ENCODE data around the gene RBM8A. TPM values are rescaled to one million over a fixed set of nuclear protein-coding genes. Genes with fewer than 3 reads are reported as not detected.

The RBM8A gene
- polyA plus RNA-seq, 1 donor from 2014 or later, result 183 TPM

DNA sequence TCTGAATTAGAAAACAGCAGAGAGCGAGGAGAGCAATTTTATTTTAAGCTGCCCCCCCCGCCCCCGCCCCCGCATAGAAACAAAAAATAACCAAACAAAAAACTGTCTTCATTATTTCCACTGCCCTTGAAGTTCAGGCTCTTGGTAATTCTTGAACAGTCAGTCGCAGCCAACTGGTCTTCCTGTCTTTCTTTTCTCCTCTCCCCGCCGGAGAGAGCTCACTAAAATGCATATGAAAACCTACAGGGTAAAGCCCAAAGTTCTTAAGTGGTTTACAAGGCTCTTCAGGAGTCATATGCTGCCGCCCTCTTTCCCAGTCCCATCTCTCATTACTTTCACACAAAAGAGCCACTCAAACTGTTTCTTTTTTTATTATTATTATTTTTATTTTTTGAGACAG, 40.5 kb downstream of the RBM8A start:
- Mint-ChIP-seq H3K27ac (no peak overlapping the region), H3K9me3 (no peaks in the 10 kb centered on the region), H3K4me3 (peak overlapping the region; percentile 21 to 88 (median 68)), H3K36me3 (no peaks in the 10 kb centered on the region), H3K4me1 (peaks cover 0 to 12% (median 10%) of the 10 kb centered on the region in 3 donors), H3K27me3 (peaks cover 7% of the 10 kb centered on the region)

DNA sequence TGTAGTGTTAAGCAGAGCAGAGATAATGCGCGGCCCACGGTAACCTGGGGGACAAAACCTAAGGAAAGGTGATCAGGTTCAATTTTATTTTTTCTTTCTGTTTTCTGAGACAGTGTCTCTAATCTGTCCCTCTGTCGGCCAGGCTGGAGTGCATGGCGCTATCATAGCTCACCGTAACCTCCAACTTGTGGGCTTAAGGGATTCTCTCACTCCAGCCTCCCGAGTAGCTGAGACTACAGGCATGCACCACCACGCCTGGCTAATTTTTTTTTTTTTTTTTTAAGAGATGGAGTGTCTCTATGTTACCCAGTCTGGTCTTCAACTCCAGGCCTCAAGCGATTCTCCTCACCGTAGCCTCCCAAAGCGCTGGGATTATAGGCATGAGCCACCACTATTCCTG, 40.9 kb downstream of the RBM8A start:
- Mint-ChIP-seq H3K27ac (no peak overlapping the region), H3K4me1 (peaks cover 0 to 12% (median 10%) of the 10 kb centered on the region in 3 donors), H3K27me3 (peaks cover 7% of the 10 kb centered on the region), H3K36me3 (no peaks in the 10 kb centered on the region), H3K4me3 (peak overlapping the region; percentile 74 to 93 (median 88)), H3K9me3 (no peaks in the 10 kb centered on the region)

DNA sequence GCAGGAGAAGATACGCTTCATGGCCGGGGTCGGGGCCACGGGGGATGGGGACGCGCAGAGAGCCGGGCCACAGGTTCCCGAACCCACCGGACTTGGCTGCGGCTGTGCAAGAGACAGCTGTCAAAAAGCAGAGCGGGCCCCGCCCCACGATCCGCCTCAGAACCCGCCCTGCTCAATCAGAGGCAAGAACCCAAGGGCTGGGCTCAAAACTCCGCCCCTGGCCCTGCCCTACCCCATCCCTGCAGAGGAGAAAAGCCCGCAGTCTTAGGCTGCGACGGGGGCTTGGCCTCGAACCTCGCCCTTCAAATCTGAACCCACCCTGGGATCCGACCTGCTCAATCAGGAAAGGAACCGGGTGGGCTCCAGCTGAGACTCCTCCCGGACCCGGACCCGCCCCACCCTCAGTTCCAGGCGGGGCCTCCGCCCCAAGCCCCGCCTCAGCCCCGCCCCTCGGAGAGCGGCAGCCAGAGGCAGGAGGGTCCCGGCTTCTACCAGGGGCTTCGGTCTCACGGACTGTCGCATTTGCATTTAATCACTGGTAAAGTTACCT, 41.5 kb downstream of the RBM8A start, which contains the start of gene ANKRD35:
TSS of gene ANKRD35 (minus strand) at position 129 of the 550 bp plus-strand sequence. CDS start at position 21, 108 bp downstream.
- Mint-ChIP-seq H3K36me3 (no peaks in the 10 kb centered on the region), H3K4me3 (peak within 1 kb of the TSS; percentile 74 to 93 (median 88)), H3K27ac (peak within 1 kb of the TSS in 1 of 3 donors; percentile 36), H3K4me1 (peaks cover 0 to 12% (median 10%) of the 10 kb centered on the region in 3 donors), H3K9me3 (no peaks in the 10 kb centered on the region), H3K27me3 (peaks cover 7% of the 10 kb centered on the region)

DNA sequence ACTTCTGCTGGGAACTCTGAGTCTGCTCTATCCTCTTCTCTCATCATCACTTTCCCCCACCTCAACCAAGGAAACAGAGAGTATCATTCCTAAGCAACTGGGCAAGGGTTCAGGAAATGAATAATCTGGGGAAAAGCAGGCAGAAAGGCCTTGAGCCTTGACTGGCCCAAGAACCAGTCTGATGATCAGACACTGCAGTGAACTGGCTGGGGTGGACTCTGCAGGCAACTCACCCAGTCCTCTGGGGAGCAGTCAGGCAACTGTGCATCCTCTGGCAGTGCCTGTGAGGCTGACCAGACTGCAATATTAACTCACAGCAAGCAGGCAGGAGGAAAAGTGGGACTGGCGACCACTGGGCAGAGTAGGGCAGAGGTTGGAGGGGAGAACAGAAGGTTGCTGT, 42.6 kb downstream of the RBM8A start:
- Mint-ChIP-seq H3K27me3 (peaks cover 7% of the 10 kb centered on the region), H3K36me3 (no peaks in the 10 kb centered on the region), H3K27ac (no peak overlapping the region), H3K4me1 (peaks cover 0 to 12% (median 10%) of the 10 kb centered on the region in 3 donors), H3K9me3 (no peaks in the 10 kb centered on the region), H3K4me3 (peak overlapping the region in 3 of 4 donors; percentile 54 to 74 (median 70))

DNA sequence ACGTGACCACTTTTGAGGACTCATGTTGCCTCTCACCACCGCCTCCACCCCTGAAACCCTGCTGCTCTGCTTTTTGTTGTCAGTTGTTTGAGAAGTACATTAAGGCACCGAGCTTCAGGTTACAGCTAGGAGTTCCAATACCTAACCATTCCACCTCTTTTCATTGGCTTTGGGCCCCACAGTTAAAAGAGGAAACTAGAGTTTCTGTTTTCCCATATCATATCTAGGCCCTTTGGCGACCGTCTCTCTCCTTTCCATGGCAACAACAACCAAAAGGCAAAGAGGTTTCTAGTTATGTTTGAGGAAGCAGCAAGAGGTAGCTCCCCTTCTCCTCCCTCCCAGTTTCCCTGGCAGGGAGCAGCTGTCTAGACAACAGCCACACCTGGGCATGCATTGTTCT, 47.5 kb downstream of the RBM8A start:
- H3K9me3 Mint-ChIP-seq, result no peaks in the 10 kb centered on the region
- peaks cover 0 to 2% (median 0%) of the 10 kb centered on the region in 3 donors for H3K4me1 Mint-ChIP-seq
- H3K27ac Mint-ChIP-seq, result no peak overlapping the region
- no peak overlapping the region for H3K4me3 Mint-ChIP-seq
- H3K36me3 Mint-ChIP-seq, result no peaks in the 10 kb centered on the region
- peaks cover 14% of the 10 kb centered on the region for H3K27me3 Mint-ChIP-seq

DNA sequence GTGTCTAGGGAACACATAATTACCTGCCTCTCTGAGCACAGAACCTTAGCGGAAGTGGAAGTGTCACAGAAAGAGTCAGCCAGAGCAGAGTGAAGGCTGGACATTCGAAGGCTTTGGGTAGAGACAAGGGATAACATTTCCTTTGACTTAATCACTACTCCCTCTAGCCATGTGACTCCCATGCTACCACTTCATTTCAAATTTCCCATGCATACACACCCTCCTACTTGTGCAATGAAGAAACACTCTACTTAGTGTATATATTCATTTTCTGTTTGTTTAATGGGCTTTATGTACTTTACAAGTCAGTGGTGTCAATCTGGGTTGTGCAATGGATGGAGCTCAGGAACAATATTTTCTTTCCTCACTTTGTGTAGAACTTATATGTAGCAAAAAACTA, 48.6 kb downstream of the RBM8A start:
- Mint-ChIP-seq H3K9me3 (no peaks in the 10 kb centered on the region), H3K27me3 (peaks cover 9% of the 10 kb centered on the region), H3K4me3 (no peak overlapping the region), H3K27ac (no peak overlapping the region), H3K36me3 (no peaks in the 10 kb centered on the region), H3K4me1 (peaks cover 0 to 2% (median 0%) of the 10 kb centered on the region in 3 donors)

DNA sequence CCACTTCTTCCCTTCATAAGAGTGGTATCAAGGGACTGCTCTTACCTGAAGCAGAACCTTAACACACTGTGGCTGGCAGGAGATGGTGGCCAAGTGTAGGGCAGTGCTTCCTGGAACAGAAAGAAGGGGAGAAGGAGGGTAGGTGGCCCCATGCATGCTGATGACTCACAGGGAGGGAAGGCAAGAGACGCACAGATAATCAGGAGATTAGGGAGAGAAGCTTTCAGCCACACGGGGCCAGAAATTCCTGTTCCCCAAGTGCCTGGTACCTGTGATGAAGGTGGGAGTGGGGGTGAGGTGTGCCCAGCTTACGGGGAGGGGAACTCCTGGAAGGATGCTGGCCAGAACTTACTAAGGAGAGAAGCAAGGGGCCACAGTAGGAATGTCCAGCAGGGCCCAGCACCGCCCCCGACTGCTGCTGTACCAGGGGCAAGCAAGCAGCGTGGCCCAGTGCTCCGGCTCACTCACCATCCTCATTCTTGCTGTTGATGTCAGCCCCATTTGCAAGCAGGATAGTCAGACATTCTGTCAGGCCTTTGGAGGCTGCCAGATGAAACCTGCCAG, 49.3 kb downstream of the RBM8A start:
- Mint-ChIP-seq H3K9me3 (no peaks in the 10 kb centered on the region), H3K27ac (no peak overlapping the region), H3K4me1 (peaks cover under 1 to 3% (median 2%) of the 10 kb centered on the region in 3 donors), H3K36me3 (no peaks in the 10 kb centered on the region), H3K4me3 (no peak overlapping the region), H3K27me3 (peaks cover 9% of the 10 kb centered on the region)

DNA sequence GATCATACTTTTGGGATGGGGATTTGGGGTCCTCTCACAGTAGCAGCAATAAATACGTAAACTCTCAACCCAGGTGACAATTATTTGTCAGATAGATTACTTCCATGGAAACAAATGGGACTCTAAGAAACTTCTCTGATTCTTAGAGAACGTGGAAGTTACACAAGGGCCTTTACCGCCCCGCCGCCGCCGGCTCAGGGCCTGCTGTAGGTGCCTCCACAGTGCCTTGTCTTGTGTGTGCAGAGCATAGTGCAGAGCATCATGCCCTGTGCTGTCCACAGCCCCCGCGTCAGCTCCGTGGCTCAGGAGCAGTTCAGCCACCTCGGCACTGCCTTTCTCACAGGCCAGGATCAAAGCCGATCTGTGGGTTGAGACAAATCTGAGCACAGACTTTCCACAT, 52.6 kb downstream of the RBM8A start:
- no peak overlapping the region for H3K4me3 Mint-ChIP-seq
- H3K27ac Mint-ChIP-seq, result no peak overlapping the region
- peaks cover 11% of the 10 kb centered on the region for H3K27me3 Mint-ChIP-seq
- H3K36me3 Mint-ChIP-seq, result no peaks in the 10 kb centered on the region
- H3K4me1 Mint-ChIP-seq, result peaks cover 5 to 16% (median 7%) of the 10 kb centered on the region in 3 donors
- no peaks in the 10 kb centered on the region for H3K9me3 Mint-ChIP-seq

DNA sequence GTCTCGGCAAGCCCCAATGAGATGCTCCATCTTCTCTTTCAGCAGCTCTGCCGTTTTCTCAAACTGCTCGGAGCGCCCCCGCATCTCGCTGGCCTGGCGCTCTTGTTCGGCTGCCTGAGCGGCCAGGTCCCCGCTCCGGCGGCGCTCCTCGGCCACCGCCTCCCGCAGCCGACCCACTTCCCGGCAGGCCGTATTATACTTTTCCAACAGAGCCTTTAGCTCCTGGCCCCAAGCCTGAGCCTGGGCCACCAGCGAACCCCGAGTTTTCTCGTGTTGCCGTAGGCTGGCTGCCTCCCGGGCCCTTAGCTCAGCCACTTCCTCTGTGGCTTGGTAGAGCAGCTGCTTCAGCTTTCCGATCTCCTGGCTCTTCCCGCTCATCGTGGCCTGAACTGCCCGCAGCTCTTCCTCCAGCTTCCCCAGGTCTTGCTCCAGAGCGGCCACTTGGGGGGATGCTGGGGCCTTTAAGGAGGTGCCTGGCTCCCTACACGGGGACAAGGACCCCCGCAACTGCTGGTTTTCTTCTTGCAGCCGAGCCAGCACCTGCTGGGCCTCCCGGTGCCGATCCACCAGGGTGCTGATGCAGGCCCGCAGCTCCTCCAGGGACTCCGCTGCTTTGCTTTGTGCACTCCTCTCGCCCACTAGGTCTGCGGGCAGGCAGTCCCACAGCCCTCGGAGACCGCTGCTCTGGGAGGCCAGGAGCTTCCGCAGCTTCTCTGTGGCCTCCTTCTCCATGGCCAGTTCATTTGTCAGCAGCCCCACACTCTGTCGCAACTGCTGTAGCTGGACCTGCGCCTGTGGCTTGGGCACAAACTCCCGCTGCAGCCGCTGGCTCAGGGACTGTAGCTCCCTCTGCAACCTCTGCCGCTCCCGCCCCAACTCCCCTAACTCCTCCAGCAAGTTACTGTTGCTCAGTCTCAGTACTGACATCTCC, 55.0 kb downstream of the RBM8A start:
- Mint-ChIP-seq H3K36me3 (no peaks in the 10 kb centered on the region), H3K4me1 (peaks cover 5 to 16% (median 7%) of the 10 kb centered on the region in 3 donors), H3K27me3 (peaks cover 11% of the 10 kb centered on the region), H3K9me3 (no peaks in the 10 kb centered on the region), H3K27ac (peak overlapping the region in 2 of 3 donors; percentile 15 to 75), H3K4me3 (peak overlapping the region; percentile 60 to 92 (median 84))

Other genes starting within 250 kb of the RBM8A start
- gene PDZK1, start 220.1 kb downstream of the RBM8A start, polyA plus RNA-seq, result 0.30 TPM
- 1.8 TPM for gene CD160, start 208.0 kb downstream of the RBM8A start, polyA plus RNA-seq
- 6.7 TPM for gene RNF115, start 103.4 kb downstream of the RBM8A start, polyA plus RNA-seq
- 54.0 TPM for gene POLR3C, start 103.3 kb downstream of the RBM8A start, polyA plus RNA-seq
- 4.2 TPM for gene NUDT17, start 81.9 kb downstream of the RBM8A start, polyA plus RNA-seq
- gene PIAS3, start 68.4 kb downstream of the RBM8A start, polyA plus RNA-seq, result 16.9 TPM
- not detected for gene ANKRD35, start 41.6 kb downstream of the RBM8A start, polyA plus RNA-seq
- gene ITGA10, start 17.4 kb downstream of the RBM8A start, polyA plus RNA-seq, result not detected
- 42.3 TPM for gene PEX11B, start 8.8 kb downstream of the RBM8A start, polyA plus RNA-seq
- 12.8 TPM for gene LIX1L, start 30.5 kb upstream of the RBM8A start, polyA plus RNA-seq
- gene ANKRD34A, start 37.1 kb upstream of the RBM8A start, polyA plus RNA-seq, result 0.64 TPM
- 64.0 TPM for gene POLR3GL, start 37.2 kb upstream of the RBM8A start, polyA plus RNA-seq
- gene TXNIP, start 69.1 kb upstream of the RBM8A start, polyA plus RNA-seq, result 3,579 TPM
- not detected for gene HJV, start 94.3 kb upstream of the RBM8A start, polyA plus RNA-seq
- gene NBPF10, start 217.3 kb upstream of the RBM8A start, polyA plus RNA-seq, result 0.64 TPM